HL-60 (cell line): Measurements from ENCODE around the gene CAMTA1.

ENCODE experiments used
- DNase-seq, 2 experiments: peaks; one replicate each; pipeline ENCODE4 v3.0.0-alpha.2; 2010 to 2020; ENCODE audit warnings: low read depth in 1 of 2, low spot score in 1 of 2
- H3K27ac ChIP-seq: fragments of 250-450 bp; sonication (Bioruptor Pico); replicated peaks from 2 replicates; pipeline ENCODE4 v1.5.1; 2020; ENCODE audit warnings: mild to moderate bottlenecking, moderate library complexity
- H3K27me3 ChIP-seq: fragments of 250-450 bp; sonication (Bioruptor Pico); 2 replicates; pipeline ENCODE4 v1.5.1; 2021; ENCODE audit warnings: mild to moderate bottlenecking, moderate library complexity; ENCODE audit not compliant: insufficient read depth, poor library complexity, severe bottlenecking
- H3K4me3 ChIP-seq: replicated peaks from 2 replicates; pipeline ENCODE4 v1.5.1; 2011; ENCODE audit warnings: mild to moderate bottlenecking, control low read depth, low read length; ENCODE audit not compliant: insufficient read depth
- GABPA ChIP-seq: IDR thresholded peaks from 2 replicates; pipeline ENCODE4 v1.6.1; 2012; ENCODE audit warnings: low read depth
- POLR2AphosphoS5 ChIP-seq: IDR thresholded peaks from 2 replicates; pipeline ENCODE4 v1.6.1; 2012; ENCODE audit warnings: low read depth
- SPI1 ChIP-seq: IDR thresholded peaks from 2 replicates; pipeline ENCODE4 v1.6.1; 2012; ENCODE audit warnings: low read depth, mild to moderate bottlenecking, borderline replicate concordance
- TF ChIP-seq, protein P1 (sequence below): IDR thresholded peaks from 2 replicates; pipeline ENCODE4 v1.6.1; 2012; ENCODE audit warnings: low read depth; ENCODE audit not compliant: insufficient replicate concordance
- TF ChIP-seq, protein P2 (sequence below): IDR thresholded peaks from one replicate; pipeline ENCODE4 v1.5.1; 2011; ENCODE audit warnings: low read length, control low read depth, inconsistent platforms; ENCODE audit not compliant: insufficient read depth

The CAMTA1 gene

DNA sequence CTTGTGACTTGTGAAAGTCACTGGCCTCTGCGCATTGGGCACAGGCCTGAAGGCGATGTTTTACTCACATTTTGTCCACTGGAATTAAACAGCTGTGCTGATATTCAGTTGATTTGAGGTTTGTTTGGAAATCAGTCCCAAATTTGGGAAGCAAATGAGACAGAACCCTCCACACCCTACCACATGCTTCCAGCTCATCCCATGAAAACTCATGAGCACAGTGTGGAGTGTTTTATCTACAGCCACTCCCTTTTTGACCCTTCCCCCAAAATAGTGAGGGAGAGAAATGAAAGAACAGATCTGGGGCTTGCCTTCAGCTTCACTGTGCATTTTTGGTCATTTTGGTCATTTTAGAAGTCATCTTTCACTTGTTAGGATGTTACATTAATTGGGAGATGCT, 101.3 kb downstream of the CAMTA1 start:
- TF ChIP-seq, protein P1, sequence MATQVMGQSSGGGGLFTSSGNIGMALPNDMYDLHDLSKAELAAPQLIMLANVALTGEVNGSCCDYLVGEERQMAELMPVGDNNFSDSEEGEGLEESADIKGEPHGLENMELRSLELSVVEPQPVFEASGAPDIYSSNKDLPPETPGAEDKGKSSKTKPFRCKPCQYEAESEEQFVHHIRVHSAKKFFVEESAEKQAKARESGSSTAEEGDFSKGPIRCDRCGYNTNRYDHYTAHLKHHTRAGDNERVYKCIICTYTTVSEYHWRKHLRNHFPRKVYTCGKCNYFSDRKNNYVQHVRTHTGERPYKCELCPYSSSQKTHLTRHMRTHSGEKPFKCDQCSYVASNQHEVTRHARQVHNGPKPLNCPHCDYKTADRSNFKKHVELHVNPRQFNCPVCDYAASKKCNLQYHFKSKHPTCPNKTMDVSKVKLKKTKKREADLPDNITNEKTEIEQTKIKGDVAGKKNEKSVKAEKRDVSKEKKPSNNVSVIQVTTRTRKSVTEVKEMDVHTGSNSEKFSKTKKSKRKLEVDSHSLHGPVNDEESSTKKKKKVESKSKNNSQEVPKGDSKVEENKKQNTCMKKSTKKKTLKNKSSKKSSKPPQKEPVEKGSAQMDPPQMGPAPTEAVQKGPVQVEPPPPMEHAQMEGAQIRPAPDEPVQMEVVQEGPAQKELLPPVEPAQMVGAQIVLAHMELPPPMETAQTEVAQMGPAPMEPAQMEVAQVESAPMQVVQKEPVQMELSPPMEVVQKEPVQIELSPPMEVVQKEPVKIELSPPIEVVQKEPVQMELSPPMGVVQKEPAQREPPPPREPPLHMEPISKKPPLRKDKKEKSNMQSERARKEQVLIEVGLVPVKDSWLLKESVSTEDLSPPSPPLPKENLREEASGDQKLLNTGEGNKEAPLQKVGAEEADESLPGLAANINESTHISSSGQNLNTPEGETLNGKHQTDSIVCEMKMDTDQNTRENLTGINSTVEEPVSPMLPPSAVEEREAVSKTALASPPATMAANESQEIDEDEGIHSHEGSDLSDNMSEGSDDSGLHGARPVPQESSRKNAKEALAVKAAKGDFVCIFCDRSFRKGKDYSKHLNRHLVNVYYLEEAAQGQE = no peak
- no peak for TF ChIP-seq POLR2AphosphoS5
- no peak for TF ChIP-seq SPI1
- TF ChIP-seq, protein P2, sequence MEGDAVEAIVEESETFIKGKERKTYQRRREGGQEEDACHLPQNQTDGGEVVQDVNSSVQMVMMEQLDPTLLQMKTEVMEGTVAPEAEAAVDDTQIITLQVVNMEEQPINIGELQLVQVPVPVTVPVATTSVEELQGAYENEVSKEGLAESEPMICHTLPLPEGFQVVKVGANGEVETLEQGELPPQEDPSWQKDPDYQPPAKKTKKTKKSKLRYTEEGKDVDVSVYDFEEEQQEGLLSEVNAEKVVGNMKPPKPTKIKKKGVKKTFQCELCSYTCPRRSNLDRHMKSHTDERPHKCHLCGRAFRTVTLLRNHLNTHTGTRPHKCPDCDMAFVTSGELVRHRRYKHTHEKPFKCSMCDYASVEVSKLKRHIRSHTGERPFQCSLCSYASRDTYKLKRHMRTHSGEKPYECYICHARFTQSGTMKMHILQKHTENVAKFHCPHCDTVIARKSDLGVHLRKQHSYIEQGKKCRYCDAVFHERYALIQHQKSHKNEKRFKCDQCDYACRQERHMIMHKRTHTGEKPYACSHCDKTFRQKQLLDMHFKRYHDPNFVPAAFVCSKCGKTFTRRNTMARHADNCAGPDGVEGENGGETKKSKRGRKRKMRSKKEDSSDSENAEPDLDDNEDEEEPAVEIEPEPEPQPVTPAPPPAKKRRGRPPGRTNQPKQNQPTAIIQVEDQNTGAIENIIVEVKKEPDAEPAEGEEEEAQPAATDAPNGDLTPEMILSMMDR = no peak
- no peak for TF ChIP-seq GABPA
- Histone ChIP-seq H3K27me3 (no peaks in the 10 kb centered on the region), H3K27ac (no peak overlapping the region), H3K4me3 (no peak overlapping the region)
- DNase-seq = no peak

DNA sequence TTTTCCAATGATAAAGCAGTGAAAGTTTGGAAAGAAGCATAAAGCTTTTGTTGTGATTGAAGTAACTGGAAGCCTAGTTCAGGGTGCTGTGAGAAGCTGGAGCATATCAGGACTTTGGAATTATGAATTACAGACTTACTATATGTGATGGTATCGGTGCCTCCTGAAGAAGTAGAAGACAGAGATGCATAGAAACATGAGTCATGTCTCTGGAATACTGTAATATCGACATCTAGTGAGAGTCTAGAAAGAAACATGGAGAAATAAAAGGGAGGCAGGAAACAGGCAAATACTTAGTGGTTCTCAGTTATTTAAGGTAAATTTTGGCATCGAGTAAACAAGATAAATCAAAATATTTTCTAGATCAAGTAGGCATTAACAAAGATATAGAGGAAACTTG, 103.0 kb downstream of the CAMTA1 start:
- no peaks in the 10 kb centered on the region for H3K27me3 ChIP-seq
- H3K4me3 ChIP-seq = no peak overlapping the region
- TF ChIP-seq POLR2AphosphoS5 = no peak
- TF ChIP-seq, protein P1 = no peak
- no peak for TF ChIP-seq SPI1
- TF ChIP-seq, protein P2 = no peak
- TF ChIP-seq GABPA = no peak
- no peak for DNase-seq
- H3K27ac ChIP-seq = no peak overlapping the region

DNA sequence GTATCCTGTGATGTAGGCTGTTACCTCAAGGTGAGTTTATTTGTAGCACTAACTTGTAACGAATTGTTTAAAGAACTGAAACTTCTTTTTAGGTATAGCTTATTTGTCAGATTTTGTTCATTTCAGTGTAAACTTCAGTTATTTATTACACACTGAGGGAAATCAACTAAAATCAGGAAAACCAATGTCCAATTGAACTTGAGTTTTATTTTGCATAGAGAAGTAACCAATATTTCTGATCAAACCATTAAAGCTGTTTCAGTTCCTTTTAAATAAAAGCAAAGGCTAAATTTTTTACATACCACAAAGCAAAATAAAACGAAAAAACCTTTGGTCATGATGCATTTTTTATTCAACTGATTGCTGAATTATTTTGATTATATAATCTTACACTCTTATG, 103.6 kb downstream of the CAMTA1 start:
- H3K27me3 ChIP-seq = no peaks in the 10 kb centered on the region
- no peak overlapping the region for H3K4me3 ChIP-seq
- DNase-seq = no peak
- TF ChIP-seq SPI1 = no peak
- TF ChIP-seq, protein P2 = no peak
- TF ChIP-seq, protein P1 = no peak
- TF ChIP-seq POLR2AphosphoS5 = no peak
- no peak for TF ChIP-seq GABPA
- H3K27ac ChIP-seq = no peak overlapping the region
